ENCODE measurements around the gene CDK5RAP3.

- TF ChIP-seq TAF1 (IDR thresholded peaks at IDR 0.05; ENCODE audit: low read depth): no peak
- no peak for TF ChIP-seq MAX (IDR thresholded peaks at IDR 0.05)
- TF ChIP-seq ZBTB7A (IDR thresholded peaks at IDR 0.05; ENCODE audit: low read depth): no peak
- TF ChIP-seq USF1 (IDR thresholded peaks at IDR 0.05): no peak
- TF ChIP-seq TEAD4 (IDR thresholded peaks at IDR 0.05): no peak
- no peak for TF ChIP-seq EP300 (IDR thresholded peaks at IDR 0.05; ENCODE audit: borderline replicate concordance)
- no peak for TF ChIP-seq REST (IDR thresholded peaks at IDR 0.05; ENCODE audit: low read depth)
- TF ChIP-seq NFIC (IDR thresholded peaks at IDR 0.05): no peak
Measured at GRCh38 chr17:47989159-47989558, 18.2 kb downstream of the CDK5RAP3 start.
